GM19438 (cell line): Measurements from ENCODE around the gene USH2A.

Experiments
- ATAC-seq: cut with Tn5 transposase; IDR thresholded peaks from one replicate; pipeline ENCODE4 v1.9.1; 2021; ENCODE audit warnings: low read depth; ENCODE audit not compliant: unreplicated experiment

The USH2A gene

GRCh38 chr1:216210081-216210480 lies 213.2 kb downstream of the USH2A start:
- no peak for ATAC-seq

GRCh38 chr1:216209125-216209524 lies 214.1 kb downstream of the USH2A start:
- ATAC-seq, result no peak

- no peak for ATAC-seq
These were observed 216.1 kb downstream of the USH2A start for GRCh38 chr1:216207154-216207553.

- no peak for ATAC-seq
These were observed 218.1 kb downstream of the USH2A start for GRCh38 chr1:216205176-216205575.

DNA sequence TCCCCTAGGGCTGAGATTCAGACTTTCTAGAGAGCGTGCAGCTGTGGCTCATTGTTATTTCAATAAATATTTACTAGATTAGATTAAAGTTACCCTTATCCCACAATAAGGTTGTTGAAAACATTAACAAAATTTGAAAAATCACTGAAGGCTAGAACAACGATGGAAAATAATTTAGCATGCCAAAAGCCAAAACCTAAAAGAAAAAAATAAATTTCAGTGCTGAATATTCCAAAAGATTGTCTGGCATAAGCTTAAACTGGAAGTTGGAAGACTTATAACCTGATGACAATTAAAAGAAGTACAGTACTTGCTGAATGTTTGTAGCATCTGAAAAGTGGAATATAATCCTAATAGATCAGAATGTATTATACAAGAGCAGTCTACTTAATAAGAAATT lies 221.3 kb downstream of the USH2A start:
- ATAC-seq, result no peak

DNA sequence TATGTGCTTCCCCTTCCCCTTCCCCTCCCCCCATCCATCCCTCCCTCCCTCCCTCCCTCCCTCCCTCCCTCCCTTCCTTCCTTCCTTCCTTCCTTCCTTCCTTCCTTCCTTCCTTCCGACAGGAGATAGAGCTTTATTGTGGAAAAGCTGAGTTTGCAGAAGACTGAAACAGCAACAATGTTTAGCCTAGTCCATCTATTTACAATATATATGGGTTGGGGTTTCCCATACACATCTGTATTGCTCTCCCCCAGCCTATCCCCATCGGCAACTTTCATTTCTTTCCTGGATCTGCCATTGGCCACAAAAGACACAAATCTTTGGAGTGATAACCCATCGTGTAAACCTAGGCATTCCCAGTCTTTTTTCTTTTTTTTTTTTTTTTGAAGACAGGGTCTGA lies 222.3 kb downstream of the USH2A start:
- no peak for ATAC-seq

- ATAC-seq, result no peak
These were observed 228.5 kb downstream of the USH2A start for GRCh38 chr1:216194721-216195120.

- no peak for ATAC-seq
These were observed 229.3 kb downstream of the USH2A start for GRCh38 chr1:216193839-216194443.

DNA sequence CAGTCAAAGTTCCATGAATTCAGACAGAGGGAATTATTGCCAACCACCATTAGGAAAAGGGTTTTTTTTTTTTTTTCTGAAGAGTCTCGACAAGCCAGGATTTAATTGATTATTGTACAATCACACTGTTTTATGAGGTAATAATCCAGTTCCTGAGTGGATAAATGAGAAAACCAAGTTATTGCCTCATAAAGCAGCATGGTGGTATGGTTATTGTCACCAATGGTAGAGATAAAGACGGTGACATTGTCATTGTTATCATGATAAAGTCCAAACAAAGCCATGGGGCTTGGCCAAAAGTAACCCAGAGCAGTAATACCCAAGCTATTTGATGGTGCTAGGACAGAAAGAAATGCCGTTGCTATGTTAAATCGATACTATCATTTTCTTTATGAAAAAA lies 232.8 kb downstream of the USH2A start:
- ATAC-seq, result no peak

DNA sequence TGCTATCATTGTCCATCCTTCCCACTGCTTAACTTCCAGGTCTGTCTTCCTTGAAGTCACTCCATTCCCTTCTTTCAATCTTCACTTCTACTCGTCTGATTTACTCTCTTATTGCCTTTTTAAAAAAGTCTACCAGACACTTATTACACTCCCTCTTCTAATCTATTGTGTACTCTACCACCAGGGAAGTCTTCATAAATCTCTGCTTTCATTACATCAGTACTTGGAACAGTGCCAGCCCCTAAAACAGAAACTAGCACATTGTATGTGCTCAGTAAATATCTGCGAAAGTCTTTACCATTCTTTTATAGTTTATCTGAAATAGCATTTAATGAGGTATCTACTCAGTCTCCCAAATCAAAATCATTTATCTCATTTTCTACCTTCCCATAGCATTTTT lies 236.4 kb downstream of the USH2A start:
- no peak for ATAC-seq

- ATAC-seq, result no peak
These were observed 237.1 kb downstream of the USH2A start for GRCh38 chr1:216186141-216186540.

- no peak for ATAC-seq
These were observed 239.0 kb downstream of the USH2A start for GRCh38 chr1:216184126-216184680.

GRCh38 chr1:216183454-216183853 lies 239.8 kb downstream of the USH2A start:
- ATAC-seq, result no peak

GRCh38 chr1:216183007-216183406 lies 240.2 kb downstream of the USH2A start:
- ATAC-seq, result no peak

GRCh38 chr1:216181590-216181989 lies 241.7 kb downstream of the USH2A start:
- ATAC-seq, result no peak

DNA sequence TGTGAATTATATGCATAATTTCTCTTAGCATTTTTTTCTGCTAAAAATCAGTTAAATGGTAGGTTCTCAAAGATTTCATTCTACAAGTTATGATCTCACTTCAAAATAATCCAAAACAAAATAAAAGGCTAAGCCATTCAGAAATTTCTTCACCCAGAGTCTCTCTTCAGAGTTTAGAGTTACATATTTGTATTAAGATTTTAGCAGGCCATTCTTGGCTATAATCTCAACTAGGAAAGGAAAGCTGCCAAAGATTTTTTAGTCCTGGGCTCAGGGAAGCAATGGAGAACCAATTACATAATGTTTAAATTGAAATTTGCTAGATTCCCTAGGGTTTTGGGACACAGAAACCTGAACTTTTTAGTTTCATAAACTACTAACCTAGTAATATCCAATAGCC lies 245.0 kb downstream of the USH2A start:
- ATAC-seq, result no peak

GRCh38 chr1:216176970-216177369 lies 246.3 kb downstream of the USH2A start:
- ATAC-seq, result no peak

- no peak for ATAC-seq
These were observed 247.5 kb downstream of the USH2A start for GRCh38 chr1:216175714-216176113.

- no peak for ATAC-seq
These were observed 249.8 kb downstream of the USH2A start for GRCh38 chr1:216173376-216173995.

DNA sequence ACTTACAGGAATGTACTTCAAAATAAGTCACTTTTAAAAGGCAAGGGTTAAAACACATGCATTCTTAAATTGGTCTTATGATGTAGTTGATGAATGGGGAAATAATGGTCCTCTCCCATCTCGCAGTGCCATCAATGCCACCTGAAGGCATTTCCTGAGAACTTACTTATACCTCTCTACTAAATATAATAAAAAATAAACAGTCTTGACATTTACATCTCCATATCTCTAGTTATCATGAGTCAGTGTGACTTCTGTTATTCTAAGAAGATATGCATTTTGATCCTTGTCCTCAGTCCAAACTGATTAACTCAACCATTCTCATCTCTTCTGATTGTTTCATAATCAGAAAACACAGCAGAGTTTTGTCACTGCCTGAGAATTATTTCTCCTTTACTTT lies 253.9 kb downstream of the USH2A start:
- ATAC-seq, result no peak

GRCh38 chr1:216168546-216168945 lies 254.7 kb downstream of the USH2A start:
- ATAC-seq, result no peak

DNA sequence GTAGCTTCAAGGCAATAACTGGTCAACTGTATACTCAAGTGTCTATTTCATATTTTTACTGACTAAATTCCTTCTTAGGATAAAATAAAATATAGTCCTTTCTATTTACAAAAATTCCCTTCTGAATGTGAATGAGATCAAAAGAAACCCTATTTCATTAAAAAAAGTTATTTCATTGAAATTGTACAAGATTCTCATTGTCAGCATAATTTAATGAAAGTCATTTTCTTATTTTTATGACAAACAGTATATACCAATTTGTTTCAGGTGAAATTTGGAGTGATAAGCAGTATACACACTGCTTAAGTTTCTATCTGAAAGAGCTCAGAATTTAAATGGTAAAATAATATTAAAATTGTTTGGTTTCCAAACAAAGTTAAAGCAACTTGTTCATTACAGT lies 269.2 kb downstream of the USH2A start:
- ATAC-seq, result no peak
